SK-N-SH (cell line): ENCODE results near the gene RBM17. TPM values are rescaled to one million over a fixed set of nuclear protein-coding genes. Genes with fewer than 3 reads are reported as not detected.

ENCODE experiments used
- CTCF ChIA-PET: fragments of 300-600, 350-600 bp; formaldehyde crosslinking; extraction: SDS; loops from one replicate; lab custom pipeline; 2021; lab: Yijun Ruan, JAX
- POLR2A ChIA-PET: fragments of 350-600 bp; sonication (Branson Sonifier 250); formaldehyde crosslinking; extraction: SDS; loops from one replicate; lab custom pipeline; 2020; ENCODE audit warnings: antibody characterized with exemption, inconsistent platforms; lab: Yijun Ruan, JAX
- DNase-seq: peaks from one replicate; pipeline ENCODE4 v3.0.0; 2012
- H2AFZ ChIP-seq: fragments of 200-600 bp; sonication (generic); 2 replicates; pipeline ENCODE4 v1.8.1; 2016; ENCODE audit warnings: antibody characterized with exemption, mild to moderate bottlenecking, low read depth
- H3F3A ChIP-seq: fragments of 200-600 bp; sonication (generic); replicated peaks from 2 replicates; pipeline ENCODE3; 2016; ENCODE audit warnings: antibody characterized with exemption, mild to moderate bottlenecking; ENCODE audit not compliant: insufficient read depth
- H3K27ac ChIP-seq, 2 experiments: fragments of 200-500 bp in 1 of 2; fragments of 200-600 bp in 1 of 2; sonication (Bioruptor generic) in 1 of 2; sonication (generic), shearing (Covaris generic) in 1 of 2; 2 replicates each; pipeline versions ENCODE4 v1.5.1 to v1.6.1; 2014 to 2016; ENCODE audit warnings: low read depth in 2 of 2, inconsistent platforms in 1 of 2, low read length in 1 of 2, mild to moderate bottlenecking in 1 of 2, mixed read lengths in 1 of 2
- H3K27me3 ChIP-seq: fragments of 200-600 bp; sonication (generic), shearing (Covaris generic); 2 replicates; pipeline ENCODE4 v1.6.1; 2016; ENCODE audit warnings: mixed run types; ENCODE audit not compliant: insufficient read depth
- H3K36me3 ChIP-seq, 2 experiments: fragments of 200-500 bp in 1 of 2; fragments of 200-600 bp in 1 of 2; sonication (Bioruptor generic) in 1 of 2; sonication (generic) in 1 of 2; replicated peaks in 1 of 2; 2 replicates each; pipeline versions ENCODE3 to v1.5.1; 2014 to 2016; ENCODE audit warnings: low read length in 1 of 2, mild to moderate bottlenecking in 1 of 2; ENCODE audit not compliant: insufficient read depth in 2 of 2, control insufficient read depth in 1 of 2
- H3K4me1 ChIP-seq, 2 experiments: fragments of 200-500 bp in 1 of 2; fragments of 200-600 bp in 1 of 2; sonication (Bioruptor generic) in 1 of 2; sonication (generic), shearing (Covaris generic) in 1 of 2; 2 replicates each; pipeline versions ENCODE4 v1.5.1 to v1.6.1; 2014 to 2016; ENCODE audit warnings: low read depth in 1 of 2, low read length in 1 of 2, mixed run types in 1 of 2; ENCODE audit not compliant: insufficient read depth in 2 of 2, control insufficient read depth in 1 of 2
- H3K4me2 ChIP-seq: fragments of 200-600 bp; sonication (generic), shearing (Covaris generic); 2 replicates; pipeline ENCODE4 v1.6.1; 2017; ENCODE audit warnings: mixed run types
- H3K4me3 ChIP-seq, 2 experiments: fragments of 200-500 bp in 1 of 2; fragments of 200-600 bp in 1 of 2; sonication (Bioruptor generic) in 1 of 2; sonication (generic), shearing (Covaris generic) in 1 of 2; 2 replicates each; pipeline versions ENCODE4 v1.5.1 to v1.8.1; 2014 to 2016; ENCODE audit warnings: low read depth in 2 of 2, inconsistent platforms in 1 of 2, low read length in 1 of 2, mild to moderate bottlenecking in 1 of 2, mixed read lengths in 1 of 2, moderate library complexity in 1 of 2
- H3K79me2 ChIP-seq: fragments of 200-600 bp; sonication (generic); 2 replicates; pipeline ENCODE4 v1.8.1; 2017; ENCODE audit warnings: mild to moderate bottlenecking; ENCODE audit not compliant: insufficient read depth
- H3K9ac ChIP-seq: fragments of 200-600 bp; sonication (generic); 2 replicates; pipeline ENCODE4 v1.6.1; 2017; ENCODE audit warnings: mixed run types
- H3K9me2 ChIP-seq: fragments of 200-600 bp; sonication (generic); 2 replicates; pipeline ENCODE4 v1.6.1; 2017; ENCODE audit warnings: mixed run types
- H3K9me3 ChIP-seq: fragments of 200-600 bp; sonication (generic); 2 replicates; pipeline ENCODE4 v1.6.1; 2017; ENCODE audit warnings: mixed run types, mild to moderate bottlenecking, moderate library complexity
- H4K20me1 ChIP-seq: fragments of 200-600 bp; sonication (generic); 2 replicates; pipeline ENCODE4 v1.6.1; 2017; ENCODE audit warnings: mild to moderate bottlenecking, mixed run types; ENCODE audit not compliant: insufficient read depth
- CHD2 ChIP-seq: fragments of 150-350 bp; IDR thresholded peaks from 2 replicates; pipeline ENCODE4 v1.6.1; 2018; ENCODE audit warnings: low read length; ENCODE audit not compliant: partially characterized antibody
- ELF1 ChIP-seq: IDR thresholded peaks from 2 replicates; pipeline ENCODE4 v1.4.0; 2012
- EP300 ChIP-seq, 2 experiments: IDR thresholded peaks; 2 replicates each; pipeline versions ENCODE4 v1.4.0 to v1.6.1; 2012; ENCODE audit warnings: borderline replicate concordance in 1 of 2, low read depth in 1 of 2, low read length in 1 of 2
- FOXM1 ChIP-seq: IDR thresholded peaks from 2 replicates; pipeline ENCODE4 v1.4.0; 2012; ENCODE audit warnings: low read depth, mild to moderate bottlenecking
- GATA2 ChIP-seq: sonication (generic); formaldehyde crosslinking; IDR thresholded peaks from 2 replicates; pipeline ENCODE4 v1.5.0; 2020; ENCODE audit warnings: mild to moderate bottlenecking, missing genetic modification reagents
- MAX ChIP-seq: IDR thresholded peaks from 2 replicates; pipeline ENCODE4 v1.4.0; 2012; ENCODE audit warnings: low read depth
- MEF2A ChIP-seq: IDR thresholded peaks from 2 replicates; pipeline ENCODE4 v1.4.0; 2012; ENCODE audit warnings: low read depth, borderline replicate concordance
- MXI1 ChIP-seq: IDR thresholded peaks from 2 replicates; pipeline ENCODE4 v1.6.1; 2012; ENCODE audit warnings: mild to moderate bottlenecking, low read depth, low read length, improper control_type of control experiment
- NRF1 ChIP-seq: IDR thresholded peaks from 2 replicates; pipeline ENCODE4 v1.6.1; 2012; ENCODE audit warnings: low read depth, mild to moderate bottlenecking, low read length
- RAD21 ChIP-seq: IDR thresholded peaks from 2 replicates; pipeline ENCODE4 v1.6.1; 2012; ENCODE audit warnings: mild to moderate bottlenecking, low read length
- REST ChIP-seq: IDR thresholded peaks from 2 replicates; pipeline ENCODE4 v1.6.1; 2012; ENCODE audit warnings: mild to moderate bottlenecking, low read depth, low read length, moderate library complexity
- RXRA ChIP-seq: IDR thresholded peaks from 2 replicates; pipeline ENCODE4 v1.4.0; 2012; ENCODE audit warnings: low read depth, mild to moderate bottlenecking, borderline replicate concordance
- SMC3 ChIP-seq: IDR thresholded peaks from 2 replicates; pipeline ENCODE4 v1.6.1; 2012; ENCODE audit warnings: low read depth, low read length, improper control_type of control experiment
- TAF1 ChIP-seq: IDR thresholded peaks from 2 replicates; pipeline ENCODE4 v1.6.1; 2012; ENCODE audit warnings: low read depth, mild to moderate bottlenecking, low read length, moderate library complexity, borderline replicate concordance
- USF1 ChIP-seq: IDR thresholded peaks from 2 replicates; pipeline ENCODE4 v1.4.0; 2012; ENCODE audit warnings: low read depth, borderline replicate concordance
- USF2 ChIP-seq: fragments of 150-350 bp; IDR thresholded peaks from 2 replicates; pipeline ENCODE4 v1.6.1; 2017; ENCODE audit warnings: antibody characterized with exemption, low read length, low read depth, borderline replicate concordance
- YY1 ChIP-seq: IDR thresholded peaks from 2 replicates; pipeline ENCODE4 v1.4.0; 2012; ENCODE audit warnings: low read depth, mild to moderate bottlenecking
- WGBS: methylation state at CpG from one replicate; pipeline ENCODE4 v1.1.6; 2017; ENCODE audit warnings: low lambda C conversion rate; 5-methylcytosine and 5-hydroxymethylcytosine counted together
- polyA plus RNA-seq, 3 experiments: library from polyadenylated mRNA; depleted of rRNA; stranded (reverse); fragments of >200 nt; gene quantifications; 2 replicates each; pipeline ENCODE4 v1.2.3, GENCODE V29; 2012

The RBM17 gene
- polyA plus RNA-seq, 1 of the 3 experiments (the other 2 are of a cell fraction), result 32.6 TPM

- H4K20me1 ChIP-seq, result no peaks in the 10 kb centered on the region
- no peak overlapping the region for H3K4me2 ChIP-seq
- ChIA-PET CTCF (interaction anchor here (1.8 to 1.9 kb wide), 2 partner anchors 18 to 22 kb away, joined by 4 to 8 read pairs; no protein-coding TSS in a partner anchor), POLR2A (no interaction called here)
- 48% methylated on average over 6 of the region's 6 CpGs for WGBS
- H3K9me3 ChIP-seq, result no peaks in the 10 kb centered on the region
- H2AFZ ChIP-seq, result no peak overlapping the region
- no peak overlapping the region for H3K9ac ChIP-seq
- no peaks in the 10 kb centered on the region for H3F3A ChIP-seq
- TF ChIP-seq USF2 (no peak), MXI1 (no peak), REST (no peak)
- no peak overlapping the region for H3K4me3 ChIP-seq
- no peaks in the 10 kb centered on the region for H3K4me1 ChIP-seq
- no peaks in the 10 kb centered on the region for H3K36me3 ChIP-seq
- DNase-seq, result no peak
- H3K27ac ChIP-seq, result no peak overlapping the region
- no peaks in the 10 kb centered on the region for H3K79me2 ChIP-seq
- peaks cover 44% of the 10 kb centered on the region; the same call in 1 of the 2 replicates for H3K27me3 ChIP-seq
- H3K9me2 ChIP-seq, result no peaks in the 10 kb centered on the region
Observed at GRCh38 chr10:6068006-6068405, 20.8 kb upstream of the RBM17 start.

- no peak overlapping the region for H3K4me3 ChIP-seq
- H3K9ac ChIP-seq, result no peak overlapping the region
- no peak overlapping the region for H3K4me2 ChIP-seq
- H3K9me2 ChIP-seq, result no peaks in the 10 kb centered on the region
- no peaks in the 10 kb centered on the region for H3K36me3 ChIP-seq
- H3K4me1 ChIP-seq, result no peaks in the 10 kb centered on the region
- no peak for DNase-seq
- CTCF ChIA-PET, result interaction anchor here (1.8 to 1.9 kb wide), 2 partner anchors 18 to 21 kb away, joined by 4 to 8 read pairs; no protein-coding TSS in a partner anchor
- H3K27me3 ChIP-seq, result peaks cover 44% of the 10 kb centered on the region; the same call in 1 of the 2 replicates
- H2AFZ ChIP-seq, result no peak overlapping the region
- H4K20me1 ChIP-seq, result no peaks in the 10 kb centered on the region
- 59% methylated on average over 8 of the region's 8 CpGs for WGBS
- H3F3A ChIP-seq, result no peaks in the 10 kb centered on the region
- H3K27ac ChIP-seq, result no peak overlapping the region
- POLR2A ChIA-PET, result no interaction called here
- H3K9me3 ChIP-seq, result no peaks in the 10 kb centered on the region
- TF ChIP-seq NRF1 (no peak), FOXM1 (no peak), USF2 (no peak), RXRA (no peak), MAX (no peak), YY1 (no peak), USF1 (no peak), ELF1 (no peak), EP300 (IDR thresholded peaks at IDR 0.05; ENCODE audit: borderline replicate concordance in 1 of 2, low read depth in 1 of 2, low read length in 1 of 2) (no peak), GATA2 (CRISPR knock-in tag) (no peak), SMC3 (no peak), CHD2 (no peak), MEF2A (no peak), RAD21 (no peak), TAF1 (no peak)
- TF ChIP-seq, all 33 proteins: peak for 0
- no peaks in the 10 kb centered on the region for H3K79me2 ChIP-seq
Observed at GRCh38 chr10:6068422-6068821, 20.4 kb upstream of the RBM17 start.
